Cardiac fibroblast (primary cell): ENCODE data around the gene IDH3G.

Source experiments
- DNase-seq, 2 donors: peaks; one replicate each; pipeline versions ENCODE4 v3.0.0 to v3.0.0-alpha.2; 2010; ENCODE audit warnings: low read depth in 2 of 2
- H3K4me3 ChIP-seq, 2 donors: replicated peaks in 1 of 2; 1 replicate in 1 of 2; 2 replicates in 1 of 2; pipeline ENCODE4 v1.5.1; 2011; ENCODE audit warnings: low read depth in 2 of 2, low read length in 2 of 2, mild to moderate bottlenecking in 2 of 2, moderate library complexity in 1 of 2
- CTCF ChIP-seq: IDR thresholded peaks from one replicate; pipeline ENCODE4 v1.5.1; 2011; ENCODE audit warnings: low read depth, mild to moderate bottlenecking, low read length, inconsistent platforms

The IDH3G gene

DNA sequence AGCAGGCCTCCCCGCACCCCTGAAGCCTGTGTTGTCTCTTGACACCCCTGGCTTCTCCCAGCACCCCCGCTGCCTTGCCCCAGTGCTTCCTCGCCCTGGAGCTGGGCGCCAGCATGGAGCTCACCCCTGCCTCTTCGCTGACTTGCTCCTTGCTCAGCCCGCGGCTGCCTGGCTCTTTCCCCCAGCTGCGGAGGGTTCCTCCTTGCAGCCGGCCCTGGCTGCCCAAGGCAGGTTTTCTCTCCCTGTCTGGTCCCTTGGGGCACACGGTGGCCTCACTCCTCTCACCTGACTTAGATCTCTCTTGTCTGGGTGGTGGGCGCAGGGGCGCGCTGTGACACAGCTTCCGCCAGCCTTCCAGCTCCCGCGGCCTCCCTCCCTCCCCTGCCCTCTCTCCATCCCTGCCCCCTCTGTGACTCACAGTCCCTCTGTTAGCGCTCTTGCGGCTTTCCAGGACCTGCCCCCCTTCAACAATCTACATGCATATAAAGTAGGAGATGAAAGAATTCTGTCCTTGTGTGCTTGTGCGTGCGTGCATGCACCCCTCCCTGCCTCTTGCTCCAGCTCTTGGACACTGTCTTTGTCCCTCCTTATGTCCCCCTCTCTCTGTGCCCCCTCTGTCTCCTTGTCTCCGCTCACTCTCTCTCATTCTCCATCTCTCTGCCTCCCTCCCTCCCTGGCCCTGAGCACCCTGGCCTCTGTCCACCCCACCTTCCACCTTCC, 27.9 kb downstream of the IDH3G start:
- peak overlapping the region; percentile 19 to 50 for H3K4me3 ChIP-seq
- TF ChIP-seq CTCF, result no peak
- DNase-seq, result peak; percentile 59 to 70

GRCh38 chrX:153765138-153766079, 28.8 kb downstream of the IDH3G start:
- peak overlapping the region; percentile 19 to 50 for H3K4me3 ChIP-seq
- no peak for TF ChIP-seq CTCF
- peak in 1 of 2 donors; percentile 21 for DNase-seq

- no peak for TF ChIP-seq CTCF
- peak overlapping the region; percentile 28 to 50 for H3K4me3 ChIP-seq
- DNase-seq, result no peak
These were observed 29.4 kb downstream of the IDH3G start for GRCh38 chrX:153764786-153765137.

DNA sequence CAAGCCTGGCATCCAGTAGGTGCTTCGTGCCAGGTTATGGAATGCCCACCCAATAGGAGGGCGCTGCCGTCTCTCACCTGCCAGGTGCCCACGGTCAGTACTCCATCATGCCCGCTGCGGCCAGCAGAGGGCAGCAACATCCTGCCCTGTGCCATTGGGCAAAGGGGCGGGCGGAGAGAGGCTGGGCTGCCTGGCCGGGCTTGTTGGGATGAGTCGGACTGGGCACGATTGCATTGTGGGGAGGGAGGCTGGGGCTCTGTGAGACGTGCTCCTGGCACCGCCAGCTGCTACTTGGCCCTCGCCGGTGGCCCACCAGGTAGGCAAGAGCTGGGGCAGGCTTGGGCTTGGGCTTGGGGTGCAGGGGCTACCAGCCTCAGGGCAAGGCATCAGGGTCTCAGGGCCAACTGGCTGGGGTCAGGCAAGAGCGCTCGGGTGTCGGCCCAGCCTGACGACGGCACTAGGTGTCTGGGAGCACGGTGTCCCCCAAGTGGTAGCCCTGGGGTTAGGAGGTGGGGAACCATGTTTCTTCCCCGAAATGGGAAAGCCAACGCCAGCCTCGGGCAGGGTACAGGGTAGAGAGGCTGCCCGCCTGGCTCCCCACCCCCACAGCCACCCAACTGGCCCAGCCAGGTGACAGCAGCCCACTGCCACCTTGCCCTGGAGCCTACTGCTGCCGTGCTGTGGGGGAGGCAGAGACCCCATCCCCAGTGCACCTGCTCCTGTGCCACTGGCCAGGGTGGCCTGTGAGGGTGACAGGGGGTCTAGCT, 30.0 kb downstream of the IDH3G start, which contains the start of gene PLXNB3:
TSS of gene PLXNB3 (plus strand) at position 261 of the 767 bp plus-strand sequence. CDS start 1,287 bp downstream, outside the sequence.
- peak; percentile 72 to 74 for DNase-seq
- peak within 1 kb of the TSS; percentile 28 to 50 for H3K4me3 ChIP-seq
- peak; percentile 85 for TF ChIP-seq CTCF

DNA sequence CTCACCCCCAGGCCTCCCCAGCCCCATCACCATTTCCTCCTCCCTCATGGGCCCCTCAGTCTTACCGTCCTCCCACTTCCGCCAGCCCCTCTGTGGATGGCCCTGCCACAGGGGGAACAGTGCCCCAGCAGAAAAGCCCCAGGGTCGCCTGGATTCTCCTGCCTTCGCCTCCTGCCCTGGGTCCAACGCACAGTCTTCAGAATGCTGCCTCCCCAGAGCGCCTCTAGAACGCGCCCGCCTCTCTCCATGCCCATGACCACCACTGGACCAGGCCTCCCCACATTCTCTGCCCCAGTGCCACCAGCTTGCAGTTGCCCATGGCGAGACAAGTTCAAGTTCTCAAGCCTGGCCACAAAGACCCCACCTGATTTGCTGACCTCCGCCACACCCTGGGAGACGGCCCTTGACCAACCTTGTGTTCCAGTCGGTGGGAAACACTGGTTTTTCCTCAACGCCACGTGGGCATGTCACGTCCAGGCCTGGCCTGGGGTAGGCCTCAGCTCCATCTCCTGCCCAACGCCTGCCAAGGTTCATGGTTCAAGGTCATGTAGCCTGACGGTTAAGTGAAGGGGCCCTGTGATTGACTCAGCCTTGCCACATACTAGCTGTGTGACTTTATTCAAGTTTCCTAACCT, 30.8 kb downstream of the IDH3G start:
- no peak for TF ChIP-seq CTCF
- no peak for DNase-seq
- H3K4me3 ChIP-seq, result no peak overlapping the region

DNA sequence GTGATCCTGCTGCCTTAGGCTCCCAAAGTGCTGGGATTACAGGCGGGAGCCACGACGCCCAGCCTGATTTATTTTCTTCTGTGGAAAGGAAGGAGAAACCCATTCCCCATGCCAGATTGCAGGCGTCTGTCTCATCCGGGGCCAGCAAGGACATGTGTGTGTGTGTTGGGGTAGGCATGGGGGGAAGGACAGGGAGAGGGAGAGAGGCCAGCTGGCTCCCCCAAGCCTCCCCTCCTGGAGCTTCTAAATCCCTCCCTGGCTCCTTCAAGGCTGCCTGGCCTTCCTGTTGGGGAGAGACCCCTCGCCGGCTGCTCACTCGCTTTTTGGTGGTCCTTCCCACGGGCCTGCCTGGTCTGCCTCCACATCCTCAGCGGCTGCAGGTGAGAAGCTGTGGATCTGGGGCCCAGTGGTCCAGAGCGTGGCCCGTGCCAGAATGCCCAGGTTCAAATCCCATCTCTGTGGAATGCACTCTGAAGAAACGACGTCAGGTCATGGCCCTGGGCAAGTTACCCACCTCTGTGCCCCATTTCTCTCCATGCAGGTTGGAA, 31.5 kb downstream of the IDH3G start:
- no peak for TF ChIP-seq CTCF
- no peak for DNase-seq
- H3K4me3 ChIP-seq, result no peak overlapping the region
